Coronary artery (tissue), 2 donors: ENCODE results near the gene MRPL54.

ENCODE experiments used
- DNase-seq: peaks from one replicate; pipeline ENCODE4 v3.0.0-alpha.2; 2017; ENCODE audit warnings: low spot score
- H3K27ac ChIP-seq, 2 donors: fragments of 200-600 bp; sonication (generic); one replicate each; pipeline ENCODE4 v1.5.1; 2016 to 2019
- H3K4me3 ChIP-seq: fragments of 200-600 bp; sonication (generic); 2 replicates; pipeline ENCODE4 v1.5.1; 2016; ENCODE audit warnings: mild to moderate bottlenecking, moderate library complexity
- TF ChIP-seq, protein P1 (sequence below): fragments of 200-600 bp; sonication (generic); IDR thresholded peaks from one replicate; pipeline ENCODE4 v1.5.1; 2019; ENCODE audit warnings: antibody characterized with exemption

The MRPL54 gene

DNA sequence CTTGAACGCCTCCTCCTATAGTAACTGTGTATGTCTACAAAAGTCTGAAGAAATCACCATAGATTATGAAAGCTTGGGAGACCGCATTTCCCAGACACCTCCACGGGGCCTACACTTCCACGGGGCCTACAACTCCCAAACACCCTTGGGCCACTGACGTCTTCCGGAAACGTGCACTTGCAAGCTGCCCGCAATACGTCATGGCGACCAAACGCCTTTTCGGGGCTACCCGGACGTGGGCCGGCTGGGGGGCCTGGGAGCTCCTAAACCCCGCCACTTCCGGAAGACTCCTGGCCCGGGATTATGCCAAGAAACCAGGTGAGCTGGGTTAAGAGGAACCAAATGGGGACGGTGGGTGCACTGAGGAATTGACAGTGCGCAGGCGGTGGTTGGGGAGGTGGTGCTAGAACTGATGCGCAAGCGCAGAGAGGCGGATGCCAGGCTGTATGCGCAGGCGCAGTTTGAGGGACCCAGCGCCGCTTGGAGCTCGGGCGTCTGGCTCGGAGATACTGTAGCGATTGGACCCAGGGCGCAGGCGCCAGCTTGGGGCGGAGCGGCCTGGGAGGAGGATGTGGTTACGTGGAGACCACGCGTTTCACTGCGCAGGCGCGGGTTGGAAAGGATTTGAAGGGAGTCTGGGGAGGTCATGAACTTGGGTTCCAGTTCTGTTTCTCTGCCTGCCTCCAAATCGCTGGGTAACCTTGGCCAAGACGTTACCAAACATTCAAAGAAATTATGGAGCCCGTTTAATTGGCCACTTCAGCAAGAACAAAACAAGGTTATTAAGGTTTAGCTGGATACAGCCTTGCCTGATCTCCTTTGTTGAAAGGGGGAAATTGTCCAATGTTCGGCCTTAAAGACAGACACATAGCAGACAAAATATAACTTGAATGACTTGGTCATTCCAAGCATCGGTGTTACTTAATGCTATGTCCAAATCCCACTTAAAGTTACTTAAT is at the start of gene MRPL54:
Gene MRPL54 (plus strand): TSS at position 182 of the 959 bp plus-strand sequence. CDS start 19 bp downstream, at position 201.
- H3K27ac ChIP-seq: peak within 1 kb of the TSS; percentile 95 to 98
- TF ChIP-seq, protein P1, sequence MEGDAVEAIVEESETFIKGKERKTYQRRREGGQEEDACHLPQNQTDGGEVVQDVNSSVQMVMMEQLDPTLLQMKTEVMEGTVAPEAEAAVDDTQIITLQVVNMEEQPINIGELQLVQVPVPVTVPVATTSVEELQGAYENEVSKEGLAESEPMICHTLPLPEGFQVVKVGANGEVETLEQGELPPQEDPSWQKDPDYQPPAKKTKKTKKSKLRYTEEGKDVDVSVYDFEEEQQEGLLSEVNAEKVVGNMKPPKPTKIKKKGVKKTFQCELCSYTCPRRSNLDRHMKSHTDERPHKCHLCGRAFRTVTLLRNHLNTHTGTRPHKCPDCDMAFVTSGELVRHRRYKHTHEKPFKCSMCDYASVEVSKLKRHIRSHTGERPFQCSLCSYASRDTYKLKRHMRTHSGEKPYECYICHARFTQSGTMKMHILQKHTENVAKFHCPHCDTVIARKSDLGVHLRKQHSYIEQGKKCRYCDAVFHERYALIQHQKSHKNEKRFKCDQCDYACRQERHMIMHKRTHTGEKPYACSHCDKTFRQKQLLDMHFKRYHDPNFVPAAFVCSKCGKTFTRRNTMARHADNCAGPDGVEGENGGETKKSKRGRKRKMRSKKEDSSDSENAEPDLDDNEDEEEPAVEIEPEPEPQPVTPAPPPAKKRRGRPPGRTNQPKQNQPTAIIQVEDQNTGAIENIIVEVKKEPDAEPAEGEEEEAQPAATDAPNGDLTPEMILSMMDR: no peak
- peak within 1 kb of the TSS; percentile 97 for H3K4me3 ChIP-seq
- DNase-seq: peak; percentile 99

DNA sequence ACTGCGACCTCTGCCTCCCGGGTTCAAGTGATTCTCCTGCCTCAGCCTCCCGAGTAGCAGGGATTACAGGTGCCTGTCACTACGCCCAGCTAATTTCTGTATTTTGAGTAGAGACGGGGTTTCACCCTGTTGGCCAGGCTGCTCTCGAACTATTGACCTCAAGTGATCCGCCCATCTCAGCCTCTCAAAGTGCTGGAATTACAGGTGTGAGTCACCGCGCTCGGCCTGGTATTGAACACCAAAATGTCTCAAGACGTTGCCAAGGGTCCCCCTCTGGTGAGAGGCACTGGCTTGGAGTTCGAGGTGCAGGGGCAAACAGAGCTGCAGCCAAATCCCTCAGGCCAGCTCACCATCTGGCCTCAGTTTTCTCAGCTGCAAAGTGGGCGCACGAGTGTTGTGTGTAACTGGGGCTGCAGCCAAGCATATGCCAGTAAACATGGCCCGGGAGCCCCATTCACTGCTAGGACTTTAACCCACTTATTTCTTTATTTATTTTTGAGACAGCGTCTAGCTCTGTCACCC is 46.3 kb upstream of the MRPL54 start:
- TF ChIP-seq, protein P1: no peak
- Histone ChIP-seq H3K4me3 (no peak overlapping the region), H3K27ac (no peak overlapping the region)
- DNase-seq: no peak

DNA sequence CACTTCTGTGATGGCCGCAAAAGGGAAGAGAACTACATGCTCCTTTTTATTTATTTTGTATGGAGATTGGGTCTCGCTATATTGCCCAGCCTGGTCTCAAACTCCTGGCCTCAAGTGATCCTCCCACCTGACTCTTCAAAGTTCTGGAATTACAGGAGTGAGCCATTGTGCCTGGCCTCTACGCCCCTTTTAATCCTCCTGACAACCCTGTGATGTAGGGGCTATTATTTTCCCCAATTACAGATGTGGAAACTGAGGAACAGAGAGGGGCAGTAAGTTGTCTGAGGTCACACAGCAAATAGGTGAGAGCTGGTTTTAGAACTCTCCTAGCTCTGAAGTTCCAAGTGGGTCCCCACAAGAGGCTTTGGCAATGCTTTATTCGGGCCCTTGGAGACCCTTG is 42.6 kb upstream of the MRPL54 start:
- Histone ChIP-seq H3K27ac (no peak overlapping the region), H3K4me3 (no peak overlapping the region)
- TF ChIP-seq, protein P1: no peak

DNA sequence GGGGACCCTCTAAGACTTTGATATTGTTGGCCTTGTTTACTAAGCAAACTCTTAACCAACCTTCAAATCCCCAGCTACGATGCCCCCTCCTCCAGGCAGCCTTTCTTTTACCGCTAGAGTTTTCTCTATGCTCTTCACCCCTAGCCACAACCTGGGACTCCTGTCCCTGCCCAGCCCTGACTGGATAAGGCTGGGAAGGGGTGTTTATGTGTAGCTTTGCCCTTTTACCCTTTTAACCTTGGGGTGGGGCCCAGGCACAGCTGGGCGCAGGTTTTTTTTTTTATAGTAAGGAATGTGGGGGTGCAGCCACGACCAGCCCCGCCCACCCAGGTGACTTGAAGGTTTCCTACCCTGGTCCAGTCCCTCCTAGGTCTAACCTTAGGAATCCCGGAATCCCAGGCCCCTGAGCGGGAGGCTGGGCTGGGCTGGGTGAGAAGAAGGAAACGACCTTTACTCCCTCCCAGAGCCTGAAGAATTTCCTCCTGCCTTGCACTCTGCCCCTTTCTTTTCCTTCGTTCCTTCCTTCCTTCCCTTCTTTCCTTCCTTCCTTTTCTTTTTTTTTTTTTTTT is 42.0 kb upstream of the MRPL54 start:
- Histone ChIP-seq H3K27ac (no peak overlapping the region), H3K4me3 (no peak overlapping the region)
- TF ChIP-seq, protein P1: no peak
- no peak for DNase-seq

More for the DNA sequence above, 42.6 kb upstream of the MRPL54 start:
- no peak for DNase-seq

DNA sequence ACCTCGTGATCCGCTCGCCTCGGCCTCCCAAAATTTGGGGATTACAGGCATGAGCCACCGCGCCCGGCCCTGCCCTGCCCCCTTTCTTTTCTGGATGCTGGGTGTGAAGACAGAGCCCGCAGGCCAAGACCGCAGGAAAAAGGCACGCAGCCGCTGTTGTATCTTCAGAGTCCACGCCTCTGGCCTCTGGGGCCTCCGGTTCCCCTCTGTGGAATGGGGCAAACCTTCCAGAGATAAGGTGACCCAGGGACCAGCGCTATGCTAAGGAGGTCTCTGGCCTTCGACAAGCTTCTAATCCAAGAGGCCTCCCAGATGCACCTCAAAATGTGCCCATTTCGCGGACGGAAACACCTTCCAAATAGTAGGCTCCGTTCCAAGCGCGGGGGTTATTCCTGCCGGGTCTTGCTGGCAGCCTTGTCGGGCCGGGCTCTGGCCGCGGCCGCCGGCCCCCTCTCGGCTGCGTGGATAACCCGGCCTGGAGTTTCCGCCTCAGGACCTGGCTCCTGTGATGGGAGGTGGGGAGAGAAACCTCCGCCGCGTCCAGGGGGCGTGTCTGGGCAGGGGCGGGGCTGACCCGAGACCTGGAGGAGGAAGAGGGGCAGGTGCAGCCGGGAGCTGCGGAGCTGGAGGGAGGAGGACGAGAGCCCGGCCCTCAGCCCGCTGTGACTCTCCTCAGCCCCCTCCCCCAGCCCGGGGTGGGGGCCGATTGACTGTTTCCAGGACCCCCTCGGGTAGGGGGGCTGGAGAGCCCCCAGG is 41.2 kb upstream of the MRPL54 start:
- H3K4me3 ChIP-seq: peak overlapping the region; percentile 40
- DNase-seq: peak; percentile 78
- H3K27ac ChIP-seq: no peak overlapping the region
- TF ChIP-seq, protein P1: no peak

DNA sequence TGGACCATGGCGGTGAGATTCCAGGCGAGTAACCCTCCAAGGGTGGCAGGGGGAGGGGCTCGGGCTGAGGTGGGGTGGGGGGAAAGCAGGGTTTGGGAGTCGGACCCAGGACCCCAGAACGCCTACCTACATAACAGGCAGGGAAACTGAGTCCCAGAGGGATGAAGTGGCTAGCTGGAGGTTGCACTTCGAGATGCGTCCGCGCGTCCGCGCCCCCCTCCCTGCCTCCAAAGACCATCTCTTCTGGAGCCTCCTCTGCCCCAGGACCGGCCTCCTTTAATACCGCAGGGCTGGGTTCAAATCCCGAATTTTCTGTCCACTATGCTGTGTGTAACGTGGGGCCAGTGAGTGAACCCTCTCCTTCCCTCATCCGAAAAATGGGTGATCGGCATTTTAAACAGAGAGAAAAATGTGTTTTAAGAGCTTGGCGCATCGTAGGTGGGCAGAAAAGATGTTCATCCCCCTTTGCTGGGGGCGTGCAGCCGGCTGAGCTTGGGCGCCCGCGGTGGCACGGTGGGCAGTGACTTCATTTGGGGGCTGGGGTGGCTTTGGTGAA is 40.5 kb upstream of the MRPL54 start:
- Histone ChIP-seq H3K4me3 (peak overlapping the region; percentile 40), H3K27ac (no peak overlapping the region)
- TF ChIP-seq, protein P1: no peak
- no peak for DNase-seq
